HL-60/S4 treated with retinoic acid at 250 ng/mL for 4 days and 3 days (cell line): Measurements from ENCODE around the gene KRTCAP2.

Source experiments
- in situ Hi-C: fragments of 300-500 bp; cut with MboI; formaldehyde crosslinking; loops from 2 replicates; pipeline ENCODE4 v1.7.0; 2022; ENCODE audit warnings: low sequenced_read_pairs

The KRTCAP2 gene

GRCh38 chr1:155139895-155140629 lies 33.0 kb downstream of the KRTCAP2 start, which contains the start of gene DPM3:
Gene DPM3, minus strand, starts transcription at chr1:155140531. Its CDS starts 291 bp downstream, at chr1:155140240.
- in situ Hi-C loops = no loop called here

GRCh38 chr1:155137154-155137949 lies 35.8 kb downstream of the KRTCAP2 start:
- in situ Hi-C loops = no loop called here

- in situ Hi-C loops = no loop called here
Measured at GRCh38 chr1:155136748-155137147, 36.4 kb downstream of the KRTCAP2 start.

GRCh38 chr1:155135415-155136028 lies 37.6 kb downstream of the KRTCAP2 start, which contains the start of gene SLC50A1:
Gene SLC50A1, plus strand, starts transcription at chr1:155135852. Its CDS starts 60 bp downstream, at chr1:155135912.
- in situ Hi-C loops = no loop called here

- in situ Hi-C loops = no loop called here
Measured at GRCh38 chr1:155134880-155135414, 38.2 kb downstream of the KRTCAP2 start.

- in situ Hi-C loops = no loop called here
Measured at GRCh38 chr1:155134322-155134721, 38.8 kb downstream of the KRTCAP2 start.

GRCh38 chr1:155133799-155134281 lies 39.3 kb downstream of the KRTCAP2 start:
- in situ Hi-C loops = no loop called here

- in situ Hi-C loops = no loop called here
Measured at GRCh38 chr1:155131856-155132255, 41.2 kb downstream of the KRTCAP2 start.

- in situ Hi-C loops = no loop called here
Measured at GRCh38 chr1:155131285-155131684, 41.8 kb downstream of the KRTCAP2 start.

GRCh38 chr1:155130272-155131006 lies 42.7 kb downstream of the KRTCAP2 start:
- in situ Hi-C loops = no loop called here

GRCh38 chr1:155128755-155129473 lies 44.2 kb downstream of the KRTCAP2 start:
- in situ Hi-C loops = no loop called here

GRCh38 chr1:155127967-155128754 lies 44.9 kb downstream of the KRTCAP2 start:
- in situ Hi-C loops = no loop called here

- in situ Hi-C loops = no loop called here
Measured at GRCh38 chr1:155127105-155127966, 45.8 kb downstream of the KRTCAP2 start, which contains the start of gene EFNA1. Gene EFNA1, plus strand, starts transcription at chr1:155127876. Its CDS starts 102 bp downstream, at chr1:155127978.

GRCh38 chr1:155126556-155127104 lies 46.5 kb downstream of the KRTCAP2 start:
- in situ Hi-C loops = no loop called here

- in situ Hi-C loops = no loop called here
Measured at GRCh38 chr1:155125946-155126555, 47.1 kb downstream of the KRTCAP2 start.

GRCh38 chr1:155125511-155125945 lies 47.6 kb downstream of the KRTCAP2 start:
- in situ Hi-C loops = no loop called here
